GM10248 (cell line): ENCODE results near the gene MUC2.

ENCODE experiments used
- CTCF ChIA-PET: fragments of 300-600 bp; sonication (Branson Sonifier 250); formaldehyde crosslinking; extraction: SDS; loops from one replicate; lab custom pipeline; 2021; ENCODE audit warnings: antibody characterized with exemption; lab: Yijun Ruan, JAX
- POLR2A ChIA-PET: fragments of 350-650 bp; sonication (Branson Sonifier 250); formaldehyde crosslinking; extraction: SDS; loops from one replicate; lab custom pipeline; 2020; ENCODE audit warnings: antibody characterized with exemption; lab: Yijun Ruan, JAX
- DNase-seq: peaks from one replicate; pipeline ENCODE4 v3.0.0; 2012; ENCODE audit errors: extremely low spot score
- CTCF ChIP-seq: IDR thresholded peaks from 2 replicates; pipeline ENCODE4 v1.5.1; 2012; ENCODE audit warnings: mild to moderate bottlenecking, low read depth; ENCODE audit errors: extremely low read depth, missing control alignments, control extremely low read depth

Gene MUC2

GRCh38 chr11:1075341-1075911, 752 bp downstream of the MUC2 start:
- TF ChIP-seq CTCF: no peak
- DNase-seq: no peak
- CTCF ChIA-PET: interaction anchor here (1.4 kb wide), 1 partner anchor 24 kb away, joined by 3 read pairs; no protein-coding TSS in a partner anchor
- POLR2A ChIA-PET: no interaction called here

- ChIA-PET POLR2A (no interaction called here), CTCF (interaction anchor here (1.4 kb wide), 1 partner anchor 25 kb away, joined by 3 read pairs; no protein-coding TSS in a partner anchor)
- no peak for TF ChIP-seq CTCF
- DNase-seq: no peak
Observed at GRCh38 chr11:1076061-1076665, 1.5 kb downstream of the MUC2 start.

GRCh38 chr11:1077033-1077416, 2.4 kb downstream of the MUC2 start:
- TF ChIP-seq CTCF: no peak
- POLR2A ChIA-PET: no interaction called here
- DNase-seq: no peak
- CTCF ChIA-PET: no interaction called here

- ChIA-PET POLR2A (no interaction called here), CTCF (no interaction called here)
- TF ChIP-seq CTCF: no peak
- no peak for DNase-seq
Observed at GRCh38 chr11:1077417-1078119, 2.9 kb downstream of the MUC2 start.

GRCh38 chr11:1078191-1078601, 3.5 kb downstream of the MUC2 start:
- CTCF ChIA-PET: no interaction called here
- no peak for TF ChIP-seq CTCF
- POLR2A ChIA-PET: no interaction called here
- no peak for DNase-seq

- TF ChIP-seq CTCF: no peak
- no peak for DNase-seq
Observed at GRCh38 chr11:1081601-1082311, 7.1 kb downstream of the MUC2 start.

More at GRCh38 chr11:1081601-1082311, 7.1 kb downstream of the MUC2 start:
- POLR2A ChIA-PET: no interaction called here
- CTCF ChIA-PET: no interaction called here
